Astrocyte of the hippocampus (primary cell): Measurements from ENCODE around the gene SPOPL.
"Not testable (repeated sequence)": the region's sequence is repeated elsewhere in the genome, so short reads cannot be mapped to it uniquely, and the experiment has no call there.

ENCODE experiments used
- DNase-seq: peaks from one replicate; pipeline ENCODE4 v3.0.0; 2011; ENCODE audit warnings: low read depth, low spot score

The SPOPL gene

GRCh38 chr2:138523673-138524042 is 22.1 kb downstream of the SPOPL start:
- DNase-seq, result not testable (repeated sequence)

GRCh38 chr2:138524353-138524752 is 22.8 kb downstream of the SPOPL start:
- DNase-seq, result not testable (repeated sequence)

GRCh38 chr2:138531913-138532312 is 30.3 kb downstream of the SPOPL start:
- no peak for DNase-seq

- DNase-seq, result no peak
Measured at GRCh38 chr2:138534791-138535190, 33.2 kb downstream of the SPOPL start.

GRCh38 chr2:138536302-138536701 is 34.7 kb downstream of the SPOPL start:
- peak; percentile 40 for DNase-seq

GRCh38 chr2:138536740-138537139 is 35.2 kb downstream of the SPOPL start:
- DNase-seq, result no peak

- no peak for DNase-seq
Measured at GRCh38 chr2:138537170-138537915, 35.8 kb downstream of the SPOPL start.

- not testable (repeated sequence) for DNase-seq
Measured at GRCh38 chr2:138544206-138544605, 42.6 kb downstream of the SPOPL start.

- DNase-seq, result no peak
Measured at GRCh38 chr2:138548796-138549195, 47.2 kb downstream of the SPOPL start.

GRCh38 chr2:138550172-138550571 is 48.6 kb downstream of the SPOPL start:
- no peak for DNase-seq

GRCh38 chr2:138550670-138551287 is 49.2 kb downstream of the SPOPL start:
- DNase-seq, result no peak

GRCh38 chr2:138554123-138554522 is 52.6 kb downstream of the SPOPL start:
- no peak for DNase-seq

- DNase-seq, result no peak
Measured at GRCh38 chr2:138559641-138560040, 58.1 kb downstream of the SPOPL start.

GRCh38 chr2:138564586-138565229 is 63.1 kb downstream of the SPOPL start:
- DNase-seq, result no peak

- no peak for DNase-seq
Measured at GRCh38 chr2:138565230-138565598, 63.6 kb downstream of the SPOPL start.

- DNase-seq, result no peak
Measured at GRCh38 chr2:138572318-138572717, 70.7 kb downstream of the SPOPL start.

- DNase-seq, result no peak
Measured at GRCh38 chr2:138577066-138577465, 75.5 kb downstream of the SPOPL start.

GRCh38 chr2:138579556-138579955 is 78.0 kb downstream of the SPOPL start:
- DNase-seq, result no peak

- no peak for DNase-seq
Measured at GRCh38 chr2:138581909-138582308, 80.3 kb downstream of the SPOPL start.

- DNase-seq, result no peak
Measured at GRCh38 chr2:138589663-138590062, 88.1 kb downstream of the SPOPL start.

- DNase-seq, result no peak
Measured at GRCh38 chr2:138596403-138596802, 94.8 kb downstream of the SPOPL start.

GRCh38 chr2:138600732-138601457 is 99.3 kb downstream of the SPOPL start:
- peak; percentile 30 for DNase-seq
